C4-2B (cell line): ENCODE measurements around the gene SRC.

Experiments used
- H3K27ac ChIP-seq: fragments of 450-650 bp; 2 replicates; pipeline ENCODE4 v1.5.1; 2017
- CTCF ChIP-seq: fragments of 450-650 bp; conservative IDR thresholded peaks from 2 replicates; pipeline ENCODE4 v1.5.1; 2017; ENCODE audit warnings: mild to moderate bottlenecking
- ZFX ChIP-seq: fragments of 450-650 bp; IDR thresholded peaks from 2 replicates; pipeline ENCODE4 v1.6.1; 2017

SRC gene

GRCh38 chr20:37395410-37395797, 49.5 kb downstream of the SRC start:
- TF ChIP-seq ZFX: no peak
- TF ChIP-seq CTCF: no peak
- no peak overlapping the region for H3K27ac ChIP-seq

- no peak overlapping the region for H3K27ac ChIP-seq
- TF ChIP-seq ZFX: no peak
- no peak for TF ChIP-seq CTCF
These were observed 50.0 kb downstream of the SRC start for GRCh38 chr20:37395921-37396415.

GRCh38 chr20:37396416-37397075, 50.6 kb downstream of the SRC start:
- no peak for TF ChIP-seq CTCF
- no peak for TF ChIP-seq ZFX
- no peak overlapping the region for H3K27ac ChIP-seq

- TF ChIP-seq ZFX: no peak
- no peak for TF ChIP-seq CTCF
- H3K27ac ChIP-seq: no peak overlapping the region
These were observed 51.4 kb downstream of the SRC start for GRCh38 chr20:37397076-37397953.

GRCh38 chr20:37397954-37398749, 52.2 kb downstream of the SRC start:
- TF ChIP-seq CTCF: no peak
- TF ChIP-seq ZFX: no peak
- H3K27ac ChIP-seq: no peak overlapping the region

- TF ChIP-seq CTCF (no peak), ZFX (no peak)
- no peak overlapping the region for H3K27ac ChIP-seq
These were observed 53.0 kb downstream of the SRC start for GRCh38 chr20:37398750-37399621.
